Parathyroid adenoma (tissue), 2 donors: ENCODE measurements around the gene ACCSL.

ENCODE experiments used
- H2AFZ ChIP-seq: fragments of 300-600 bp; sonication (generic); one replicate; pipeline ENCODE4 v1.7.0; 2017; ENCODE audit warnings: antibody characterized with exemption, mild to moderate bottlenecking
- H3K27ac ChIP-seq: fragments of 300-600 bp; sonication (generic); one replicate; pipeline ENCODE4 v1.7.0; 2017
- H3K27me3 ChIP-seq: fragments of 300-600 bp; sonication (generic); one replicate; pipeline ENCODE4 v1.7.0; 2017; ENCODE audit warnings: low read length; ENCODE audit not compliant: control insufficient read depth, insufficient read depth
- H3K36me3 ChIP-seq: fragments of 300-600 bp; sonication (generic); one replicate; pipeline ENCODE4 v1.7.0; 2017; ENCODE audit warnings: low read length; ENCODE audit not compliant: control insufficient read depth, insufficient read depth
- H3K4me1 ChIP-seq: fragments of 300-600 bp; sonication (generic); one replicate; pipeline ENCODE4 v1.7.0; 2017; ENCODE audit warnings: control low read depth
- H3K4me2 ChIP-seq: fragments of 300-600 bp; sonication (generic); one replicate; pipeline ENCODE4 v1.7.0; 2017; ENCODE audit warnings: low read length
- H3K4me3 ChIP-seq: fragments of 300-600 bp; sonication (generic); one replicate; pipeline ENCODE4 v1.7.0; 2017; ENCODE audit warnings: low read depth, low read length
- H3K79me2 ChIP-seq: fragments of 300-600 bp; sonication (generic); one replicate; pipeline ENCODE4 v1.7.0; 2017; ENCODE audit warnings: control low read depth
- H3K9ac ChIP-seq: fragments of 300-600 bp; sonication (generic); one replicate; pipeline ENCODE4 v1.7.0; 2017; ENCODE audit warnings: mild to moderate bottlenecking
- H3K9me3 ChIP-seq: fragments of 300-600 bp; sonication (generic); one replicate; pipeline ENCODE4 v1.7.0; 2017; ENCODE audit warnings: low read length; ENCODE audit not compliant: control insufficient read depth
- TF ChIP-seq, protein P1 (sequence below): fragments of 300-600 bp; sonication (generic); IDR thresholded peaks from one replicate; pipeline ENCODE4 v1.7.0; 2017; ENCODE audit warnings: antibody characterized with exemption, mild to moderate bottlenecking
- donor health status: primary hyperparathyroidism.

Gene ACCSL

DNA sequence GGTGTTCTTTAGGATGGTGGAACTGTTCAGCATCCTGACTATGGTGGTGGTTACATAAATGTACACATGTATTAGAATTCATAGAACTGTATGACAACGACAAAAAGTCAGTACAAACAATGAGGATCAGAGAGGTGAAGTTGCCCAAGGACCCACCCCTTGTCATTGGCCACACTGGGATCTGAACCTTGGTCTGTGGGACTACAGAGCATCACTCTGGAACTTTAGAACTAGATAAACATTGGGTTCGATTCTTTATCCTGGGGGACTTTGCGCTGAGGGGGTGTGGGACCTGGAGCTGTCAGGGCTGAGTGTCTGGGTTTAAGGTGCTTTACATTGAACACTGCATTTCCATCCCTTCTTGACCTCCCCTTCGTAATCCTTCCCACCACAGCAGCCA lies 34.9 kb downstream of the ACCSL start:
- Histone ChIP-seq H3K79me2 (no peaks in the 10 kb centered on the region), H3K27ac (no peak overlapping the region), H3K4me1 (no peaks in the 10 kb centered on the region), H3K36me3 (no peaks in the 10 kb centered on the region), H3K27me3 (no peaks in the 10 kb centered on the region), H3K9me3 (no peaks in the 10 kb centered on the region), H3K4me3 (no peak overlapping the region), H3K4me2 (no peak overlapping the region), H2AFZ (no peak overlapping the region), H3K9ac (no peak overlapping the region)
- TF ChIP-seq, protein P1, sequence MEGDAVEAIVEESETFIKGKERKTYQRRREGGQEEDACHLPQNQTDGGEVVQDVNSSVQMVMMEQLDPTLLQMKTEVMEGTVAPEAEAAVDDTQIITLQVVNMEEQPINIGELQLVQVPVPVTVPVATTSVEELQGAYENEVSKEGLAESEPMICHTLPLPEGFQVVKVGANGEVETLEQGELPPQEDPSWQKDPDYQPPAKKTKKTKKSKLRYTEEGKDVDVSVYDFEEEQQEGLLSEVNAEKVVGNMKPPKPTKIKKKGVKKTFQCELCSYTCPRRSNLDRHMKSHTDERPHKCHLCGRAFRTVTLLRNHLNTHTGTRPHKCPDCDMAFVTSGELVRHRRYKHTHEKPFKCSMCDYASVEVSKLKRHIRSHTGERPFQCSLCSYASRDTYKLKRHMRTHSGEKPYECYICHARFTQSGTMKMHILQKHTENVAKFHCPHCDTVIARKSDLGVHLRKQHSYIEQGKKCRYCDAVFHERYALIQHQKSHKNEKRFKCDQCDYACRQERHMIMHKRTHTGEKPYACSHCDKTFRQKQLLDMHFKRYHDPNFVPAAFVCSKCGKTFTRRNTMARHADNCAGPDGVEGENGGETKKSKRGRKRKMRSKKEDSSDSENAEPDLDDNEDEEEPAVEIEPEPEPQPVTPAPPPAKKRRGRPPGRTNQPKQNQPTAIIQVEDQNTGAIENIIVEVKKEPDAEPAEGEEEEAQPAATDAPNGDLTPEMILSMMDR: no peak

GRCh38 chr11:44083433-44083832 lies 35.7 kb downstream of the ACCSL start:
- no peaks in the 10 kb centered on the region for H3K9me3 ChIP-seq
- H3K36me3 ChIP-seq: no peaks in the 10 kb centered on the region
- H3K4me2 ChIP-seq: no peak overlapping the region
- H3K27ac ChIP-seq: no peak overlapping the region
- no peak overlapping the region for H2AFZ ChIP-seq
- no peaks in the 10 kb centered on the region for H3K79me2 ChIP-seq
- H3K27me3 ChIP-seq: no peaks in the 10 kb centered on the region
- no peaks in the 10 kb centered on the region for H3K4me1 ChIP-seq
- TF ChIP-seq, protein P1: no peak
- no peak overlapping the region for H3K4me3 ChIP-seq
- no peak overlapping the region for H3K9ac ChIP-seq

GRCh38 chr11:44083906-44084305 lies 36.1 kb downstream of the ACCSL start:
- no peak overlapping the region for H3K9ac ChIP-seq
- no peak overlapping the region for H3K4me2 ChIP-seq
- no peaks in the 10 kb centered on the region for H3K4me1 ChIP-seq
- H3K36me3 ChIP-seq: no peaks in the 10 kb centered on the region
- no peaks in the 10 kb centered on the region for H3K27me3 ChIP-seq
- H3K9me3 ChIP-seq: no peaks in the 10 kb centered on the region
- H3K79me2 ChIP-seq: no peaks in the 10 kb centered on the region
- H3K27ac ChIP-seq: no peak overlapping the region
- H3K4me3 ChIP-seq: no peak overlapping the region
- TF ChIP-seq, protein P1: no peak
- H2AFZ ChIP-seq: no peak overlapping the region

DNA sequence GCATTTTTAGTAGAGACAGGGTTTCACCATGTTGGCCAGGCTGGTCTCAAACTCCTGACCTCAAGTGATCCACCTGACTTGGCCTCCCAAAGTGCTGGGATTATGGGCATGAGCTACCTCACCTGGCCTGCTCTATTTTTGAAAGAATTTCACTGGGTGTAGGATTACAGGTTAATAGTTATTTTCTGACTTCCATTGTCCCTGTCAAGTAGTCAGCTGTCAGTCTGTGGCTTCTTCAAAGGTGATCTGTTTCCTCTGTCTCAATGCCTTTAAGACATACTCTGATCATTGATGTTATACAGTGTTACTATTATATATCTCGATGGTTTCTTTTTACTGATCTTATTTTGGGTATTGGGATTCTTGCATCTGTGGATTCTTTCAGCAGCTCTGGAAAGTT lies 37.5 kb downstream of the ACCSL start:
- no peak overlapping the region for H3K4me3 ChIP-seq
- no peaks in the 10 kb centered on the region for H3K9me3 ChIP-seq
- no peaks in the 10 kb centered on the region for H3K36me3 ChIP-seq
- H3K4me1 ChIP-seq: no peaks in the 10 kb centered on the region
- no peak overlapping the region for H2AFZ ChIP-seq
- H3K9ac ChIP-seq: no peak overlapping the region
- no peak overlapping the region for H3K27ac ChIP-seq
- H3K27me3 ChIP-seq: no peaks in the 10 kb centered on the region
- TF ChIP-seq, protein P1: no peak
- no peak overlapping the region for H3K4me2 ChIP-seq
- no peaks in the 10 kb centered on the region for H3K79me2 ChIP-seq

- H3K27ac ChIP-seq: no peak overlapping the region
- no peak overlapping the region for H2AFZ ChIP-seq
- no peaks in the 10 kb centered on the region for H3K79me2 ChIP-seq
- no peaks in the 10 kb centered on the region for H3K4me1 ChIP-seq
- TF ChIP-seq, protein P1: no peak
- H3K4me2 ChIP-seq: no peak overlapping the region
- H3K9me3 ChIP-seq: no peaks in the 10 kb centered on the region
- H3K36me3 ChIP-seq: no peaks in the 10 kb centered on the region
- H3K9ac ChIP-seq: no peak overlapping the region
- H3K27me3 ChIP-seq: no peaks in the 10 kb centered on the region
- no peak overlapping the region for H3K4me3 ChIP-seq
These were observed 40.6 kb downstream of the ACCSL start for GRCh38 chr11:44088377-44088776.
